ENCODE measurements around the gene KEL.

KEL gene

DNA sequence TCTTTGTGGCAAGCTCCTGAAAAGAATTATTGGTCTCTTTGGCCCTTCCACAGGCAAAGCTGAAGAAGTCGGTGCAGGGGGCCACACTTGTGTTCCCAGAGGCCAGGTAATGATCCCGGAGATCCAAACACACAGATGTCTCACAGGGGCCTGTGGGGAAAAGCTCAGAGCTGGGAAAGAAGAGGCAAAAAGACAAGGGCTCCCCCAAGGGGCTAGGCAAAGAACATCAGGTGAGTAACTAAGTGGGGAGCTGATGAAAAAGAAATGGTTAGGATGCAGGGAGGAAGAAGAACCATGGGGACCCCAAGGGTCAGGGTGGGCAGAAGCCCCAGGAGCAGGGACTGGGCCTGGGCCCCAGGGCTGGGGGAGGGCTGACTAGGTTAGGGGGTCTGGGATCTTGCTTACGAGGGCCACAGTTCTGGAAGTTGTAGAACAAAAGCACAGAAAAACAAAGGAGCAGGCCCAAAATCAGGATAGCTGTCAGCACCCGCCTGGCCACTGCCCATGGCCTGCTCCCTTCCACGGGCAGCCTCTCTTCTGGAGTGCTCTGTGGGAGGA is 1.1 kb downstream of the KEL start:
- DNase-seq, result no peak

DNA sequence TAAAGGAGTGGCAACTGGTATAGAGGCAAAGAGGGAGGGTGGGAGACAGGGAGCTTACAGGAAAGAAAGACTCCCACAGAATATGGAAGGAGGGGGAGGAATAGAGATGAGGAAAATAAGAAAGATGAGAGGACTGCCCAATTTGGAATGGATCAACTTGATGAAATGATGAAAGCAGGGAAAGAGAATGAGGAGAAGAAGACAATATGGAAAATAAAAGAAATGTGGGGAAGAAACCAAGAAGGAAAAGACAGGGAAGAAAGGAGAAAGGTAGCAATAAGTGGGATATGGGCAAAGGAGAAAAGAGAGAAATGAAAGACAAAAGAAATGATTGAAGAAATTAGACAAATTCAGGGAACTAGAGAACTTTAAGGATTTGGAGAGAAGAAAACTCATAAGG is 3.0 kb downstream of the KEL start:
- DNase-seq, result no peak

- DNase-seq, result no peak
Measured at GRCh38 chr7:142957723-142958122, 4.4 kb downstream of the KEL start.

- DNase-seq, result no peak
Measured at GRCh38 chr7:142956951-142957623, 5.1 kb downstream of the KEL start.

- DNase-seq, result no peak
Measured at GRCh38 chr7:142954680-142955268, 7.4 kb downstream of the KEL start.

- no peak for DNase-seq
Measured at GRCh38 chr7:142950235-142950634, 11.9 kb downstream of the KEL start.

DNA sequence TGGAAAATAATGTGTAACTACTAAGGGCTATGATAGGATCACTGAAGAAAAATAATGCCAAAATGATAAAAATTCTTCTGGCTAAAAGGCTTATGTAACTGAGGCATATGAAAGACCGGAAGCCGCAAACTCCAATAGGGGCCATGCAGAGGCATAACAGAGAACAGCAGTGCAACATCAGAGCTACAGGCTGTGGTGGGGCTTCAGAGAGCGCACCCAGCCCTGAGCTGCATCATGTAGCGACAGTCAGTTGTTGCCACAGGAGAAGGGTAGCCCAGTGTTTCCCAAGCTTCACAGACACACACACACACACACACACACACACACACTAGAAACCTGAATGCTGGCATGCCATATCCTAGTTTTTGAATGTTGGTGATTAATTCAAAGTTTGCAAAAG is 13.6 kb downstream of the KEL start:
- no peak for DNase-seq

DNA sequence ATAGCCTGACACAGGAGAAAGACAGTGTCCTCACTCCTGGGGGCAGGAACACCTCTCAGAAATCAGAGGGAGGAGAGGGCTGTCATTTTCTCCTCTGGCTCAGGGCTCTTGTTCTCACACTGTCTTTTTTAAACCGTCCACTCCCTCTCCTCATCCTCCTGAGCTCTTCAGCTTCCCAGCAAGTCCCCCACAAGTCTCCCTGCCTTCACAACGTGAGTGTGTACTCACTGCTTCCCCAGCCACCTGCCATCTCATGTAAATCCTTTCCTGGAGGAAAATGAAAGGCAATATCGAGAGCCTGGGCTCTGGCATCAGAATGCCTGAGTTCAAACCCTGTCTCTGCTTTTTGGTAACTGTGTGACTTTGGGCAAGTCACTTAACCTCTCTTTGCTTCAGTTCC is 17.2 kb downstream of the KEL start:
- DNase-seq, result no peak

DNA sequence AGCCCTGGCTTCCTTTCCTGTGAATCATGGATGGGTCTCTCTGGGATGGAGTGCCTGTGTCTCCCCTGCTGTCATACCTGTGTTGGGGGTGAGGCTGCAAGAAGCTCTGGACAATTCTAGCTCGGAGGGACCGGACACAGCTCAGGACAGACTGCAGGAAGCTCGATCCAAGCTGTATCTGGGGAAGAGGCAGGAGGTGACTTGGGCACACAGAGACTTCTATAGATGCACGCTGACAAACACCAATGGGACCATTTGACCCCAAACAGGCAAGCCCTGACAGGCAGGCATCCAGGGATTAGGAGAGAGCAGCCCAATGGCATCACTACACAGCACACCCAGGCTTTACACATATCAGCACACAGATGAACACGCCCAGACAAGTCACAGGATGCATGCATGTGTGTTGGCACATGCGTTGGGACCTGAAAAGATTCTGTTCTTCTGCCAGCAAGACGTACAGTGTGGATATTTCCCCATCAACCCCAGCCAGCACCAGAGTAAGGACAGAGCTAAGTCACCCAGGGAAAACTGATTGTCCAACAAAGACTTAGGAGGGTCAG is 18.4 kb downstream of the KEL start:
- no peak for DNase-seq

DNA sequence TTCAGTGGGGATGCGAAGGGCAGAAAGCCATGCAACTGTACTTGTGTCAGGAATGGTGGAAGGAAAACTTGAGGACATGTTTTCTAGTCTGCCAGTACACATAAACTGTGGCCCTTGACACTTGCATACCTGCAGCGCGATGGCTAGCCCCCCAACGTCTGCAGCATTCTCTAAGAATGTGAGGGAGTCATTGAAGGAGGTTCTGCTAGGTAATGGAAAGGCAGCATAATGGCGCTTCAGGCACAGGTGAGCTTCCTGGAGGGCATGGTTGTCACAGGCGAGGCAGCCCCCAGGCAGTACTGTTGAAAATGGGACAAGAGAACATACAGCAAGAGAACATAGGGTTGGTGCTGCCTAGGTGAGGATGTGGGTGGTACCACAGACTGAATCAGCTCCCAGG is 19.4 kb downstream of the KEL start:
- DNase-seq, result no peak

DNA sequence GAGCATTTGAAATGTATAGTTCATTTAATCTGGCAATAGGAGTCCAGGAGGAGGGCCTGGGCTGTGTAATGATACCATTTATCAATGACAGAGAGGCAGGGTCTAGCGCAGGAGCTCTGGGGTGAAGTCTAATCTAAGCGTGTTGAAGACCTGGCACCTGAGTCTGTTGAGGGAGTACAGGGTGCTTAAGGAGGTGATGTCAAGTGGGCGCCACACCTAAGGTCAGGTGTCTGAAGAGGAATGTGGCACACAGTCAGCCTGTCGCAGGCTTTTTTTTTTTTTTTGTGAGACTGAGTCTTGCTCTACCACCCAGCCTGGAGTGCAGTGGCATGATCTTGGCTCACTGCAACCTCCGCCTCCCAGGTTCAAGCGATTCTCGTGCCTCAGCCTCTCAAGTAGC is 20.6 kb downstream of the KEL start:
- no peak for DNase-seq

- no peak for DNase-seq
Measured at GRCh38 chr7:142940966-142941535, 21.1 kb downstream of the KEL start.

GRCh38 chr7:142939226-142939910 is 22.8 kb downstream of the KEL start, which contains the start of gene LLCFC1:
Gene LLCFC1, plus strand, starts transcription at chr7:142939484. Its CDS starts 138 bp downstream, at chr7:142939622.
- no peak for DNase-seq

GRCh38 chr7:142938611-142939010 is 23.6 kb downstream of the KEL start:
- DNase-seq, result no peak

- no peak for DNase-seq
Measured at GRCh38 chr7:142935941-142936565, 26.1 kb downstream of the KEL start.

GRCh38 chr7:142934056-142934455 is 28.1 kb downstream of the KEL start:
- DNase-seq, result no peak

DNA sequence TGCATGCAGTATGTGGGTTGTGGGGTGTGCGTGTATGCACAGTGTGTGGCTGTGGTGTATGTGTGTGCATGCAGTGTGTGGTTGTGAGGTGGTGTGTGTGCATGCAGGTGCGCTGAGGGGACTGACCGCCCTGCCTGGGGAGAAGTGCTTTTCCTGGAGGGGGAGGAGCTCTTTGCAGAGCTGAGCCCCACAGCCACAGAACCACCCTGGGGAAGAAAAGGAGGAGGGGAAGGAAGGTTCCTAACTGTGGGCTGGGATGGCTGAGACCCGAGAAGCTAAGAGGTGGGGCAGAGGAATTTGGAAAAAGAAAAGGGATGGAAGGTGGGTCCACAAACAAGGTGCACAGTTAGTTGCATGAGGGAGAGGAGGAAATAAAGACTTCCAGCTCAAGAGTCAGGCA is 28.5 kb downstream of the KEL start, which contains the start of gene TRPV5:
Gene TRPV5, minus strand, starts transcription at position 123 of the 400 bp plus-strand sequence. CDS start 287 bp downstream, outside the sequence.
- no peak for DNase-seq

DNA sequence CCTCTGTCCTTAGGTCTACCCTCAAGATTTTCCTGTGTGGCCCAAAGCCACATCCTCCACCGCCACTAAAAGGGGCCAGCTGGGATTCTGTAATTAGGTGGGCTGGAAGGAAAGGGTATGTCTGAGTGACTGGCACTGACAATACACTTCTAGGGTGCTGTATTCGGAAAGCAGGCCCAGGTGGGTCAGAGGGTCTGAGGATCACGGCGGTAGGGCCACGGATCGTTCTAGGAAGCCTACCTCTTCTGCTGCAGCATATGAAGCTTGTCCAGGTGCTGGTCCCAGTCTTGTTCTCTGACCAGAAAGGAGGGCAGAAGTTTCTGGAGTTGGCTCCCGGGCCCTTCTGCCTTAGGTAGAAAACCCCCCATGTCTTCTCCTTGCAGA is 29.1 kb downstream of the KEL start:
- DNase-seq, result no peak

- no peak for DNase-seq
Measured at GRCh38 chr7:142932386-142933091, 29.6 kb downstream of the KEL start.

GRCh38 chr7:142930126-142930730 is 31.9 kb downstream of the KEL start:
- no peak for DNase-seq

GRCh38 chr7:142927949-142928348 is 34.2 kb downstream of the KEL start:
- DNase-seq, result no peak
